Lower leg skin (tissue), 4 donors: ENCODE results near the gene ASAP3. TPM values are rescaled to one million over a fixed set of nuclear protein-coding genes. Genes with fewer than 3 reads are reported as not detected.

Experiments used
- DNase-seq, 2 donors: peaks; one replicate each; pipeline ENCODE4 v3.0.0-alpha.2; 2019; ENCODE audit warnings: low spot score in 2 of 2
- H3K4me3 ChIP-seq: fragments of 200-600 bp; sonication (generic); 2 replicates; pipeline ENCODE4 v1.5.1; 2017; ENCODE audit warnings: mild to moderate bottlenecking, low read depth; ENCODE audit not compliant: poor library complexity, severe bottlenecking
- POLR2A ChIP-seq, 2 donors: fragments of 450-650 bp; IDR thresholded peaks; one replicate each; pipeline ENCODE4 v1.6.1; 2016 to 2017; ENCODE audit warnings: antibody characterized with exemption in 2 of 2, mild to moderate bottlenecking in 1 of 2, moderate library complexity in 1 of 2
- WGBS, 2 donors: methylation state at CpG; one replicate each; pipeline ENCODE4 v1.1.5; 2018; 5-methylcytosine and 5-hydroxymethylcytosine counted together
- intact Hi-C: fragments of 100-400 bp; cut with DNase I; formaldehyde crosslinking; loops from one replicate; pipeline ENCODE4 v1.15.0; 2023; ENCODE audit warnings: low total_unique reads
- total RNA-seq, 4 donors: library from RNA; depleted of rRNA; stranded (reverse); fragments of >200 nt; gene quantifications; one replicate each; pipeline ENCODE4 v1.1.0, GENCODE V29; 2016
- TF ChIP-seq, protein P1 (sequence below), 3 donors: fragments of 450-650 bp; IDR thresholded peaks; one replicate each; pipeline ENCODE4 v1.5.1; 2016; ENCODE audit warnings: antibody characterized with exemption in 3 of 3, mild to moderate bottlenecking in 3 of 3, moderate library complexity in 2 of 3

Gene ASAP3
- total RNA-seq, 4 donors from 2014 or later: 103 to 114 (median 108) TPM

DNA sequence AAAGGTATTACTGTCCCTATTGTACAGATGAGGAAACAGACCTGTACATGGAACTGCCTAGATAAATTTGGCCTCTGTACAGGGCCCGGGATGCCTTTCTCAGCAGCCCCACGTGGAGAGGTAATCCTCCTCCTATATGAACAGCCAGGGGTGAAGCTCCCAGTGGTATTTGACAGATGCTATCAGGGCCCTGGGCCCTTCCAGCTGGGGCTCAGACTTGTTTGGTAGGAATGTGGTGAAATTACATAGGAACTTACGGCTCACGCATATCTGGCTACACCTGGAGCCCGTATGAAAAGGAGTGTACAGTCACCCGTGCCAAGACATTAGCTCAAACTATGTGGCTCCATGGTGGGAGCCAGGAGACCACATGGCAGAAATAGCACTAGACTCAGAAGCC, 34.7 kb downstream of the ASAP3 start:
- 45 to 50% methylated on average over 6 of the region's 6 CpGs for WGBS, 2 donors
- DNase-seq: no peak
- TF ChIP-seq, protein P1, sequence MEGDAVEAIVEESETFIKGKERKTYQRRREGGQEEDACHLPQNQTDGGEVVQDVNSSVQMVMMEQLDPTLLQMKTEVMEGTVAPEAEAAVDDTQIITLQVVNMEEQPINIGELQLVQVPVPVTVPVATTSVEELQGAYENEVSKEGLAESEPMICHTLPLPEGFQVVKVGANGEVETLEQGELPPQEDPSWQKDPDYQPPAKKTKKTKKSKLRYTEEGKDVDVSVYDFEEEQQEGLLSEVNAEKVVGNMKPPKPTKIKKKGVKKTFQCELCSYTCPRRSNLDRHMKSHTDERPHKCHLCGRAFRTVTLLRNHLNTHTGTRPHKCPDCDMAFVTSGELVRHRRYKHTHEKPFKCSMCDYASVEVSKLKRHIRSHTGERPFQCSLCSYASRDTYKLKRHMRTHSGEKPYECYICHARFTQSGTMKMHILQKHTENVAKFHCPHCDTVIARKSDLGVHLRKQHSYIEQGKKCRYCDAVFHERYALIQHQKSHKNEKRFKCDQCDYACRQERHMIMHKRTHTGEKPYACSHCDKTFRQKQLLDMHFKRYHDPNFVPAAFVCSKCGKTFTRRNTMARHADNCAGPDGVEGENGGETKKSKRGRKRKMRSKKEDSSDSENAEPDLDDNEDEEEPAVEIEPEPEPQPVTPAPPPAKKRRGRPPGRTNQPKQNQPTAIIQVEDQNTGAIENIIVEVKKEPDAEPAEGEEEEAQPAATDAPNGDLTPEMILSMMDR (IDR thresholded peaks at IDR 0.05): no peak
- TF ChIP-seq POLR2A (IDR thresholded peaks at IDR 0.05): no peak
- intact Hi-C loops: no loop called here
- no peak overlapping the region for H3K4me3 ChIP-seq

DNA sequence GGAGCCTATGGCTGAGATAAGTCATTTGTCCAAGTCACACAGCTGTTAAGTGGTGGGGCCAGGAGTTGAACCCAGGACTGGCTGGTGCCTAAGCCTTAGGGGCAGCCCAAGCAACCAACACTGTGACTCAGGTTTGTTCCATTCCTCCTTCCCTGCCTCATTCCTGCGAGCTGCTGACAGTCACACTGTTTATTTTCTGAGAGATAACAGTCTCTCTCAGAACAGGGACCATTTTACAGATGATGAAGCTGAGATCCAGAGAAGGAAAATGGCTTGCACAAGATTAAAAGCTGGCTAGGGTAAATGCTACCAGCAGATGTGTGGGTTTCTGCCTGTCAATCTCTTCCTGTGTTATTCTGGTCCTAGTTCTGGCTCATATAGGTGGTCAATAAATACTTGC, 35.1 kb downstream of the ASAP3 start:
- 73 to 86% methylated on average over 1 of the region's 1 CpG for WGBS, 2 donors
- no peak overlapping the region for H3K4me3 ChIP-seq
- intact Hi-C loops: no loop called here
- TF ChIP-seq, protein P1 (IDR thresholded peaks at IDR 0.05): no peak
- TF ChIP-seq POLR2A (IDR thresholded peaks at IDR 0.05): no peak
- DNase-seq: no peak

DNA sequence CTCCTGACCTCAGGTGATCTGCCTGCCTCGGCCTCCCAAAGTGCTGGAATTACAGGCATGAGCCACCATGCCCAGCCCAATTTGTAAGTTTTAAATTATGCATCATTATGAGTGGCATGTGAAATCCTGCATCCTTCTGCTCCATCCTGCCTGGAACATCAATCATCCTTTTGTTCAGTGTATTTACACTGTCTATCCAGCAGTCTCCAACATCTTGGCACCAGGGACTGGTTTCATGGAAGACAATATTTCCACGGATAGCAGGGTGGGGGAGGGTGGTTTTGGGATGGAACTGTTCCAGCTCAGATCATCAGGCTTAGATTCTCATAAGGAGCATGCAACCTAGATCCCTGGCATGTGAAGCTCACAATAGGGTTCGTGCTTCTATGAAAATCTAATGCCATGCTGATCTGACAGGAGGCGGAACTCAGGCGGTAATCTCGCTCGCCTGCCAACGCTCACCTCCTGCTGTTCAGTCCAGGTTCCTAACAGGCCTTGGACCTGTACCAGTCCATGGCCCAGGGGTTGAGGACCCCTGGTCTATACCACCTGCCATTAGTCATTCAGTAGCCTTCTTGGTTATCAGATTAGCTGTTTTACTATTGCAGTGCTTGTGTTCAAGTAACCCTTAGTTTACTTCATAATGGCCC, 37.2 kb downstream of the ASAP3 start:
- intact Hi-C loops: no loop called here
- no peak for DNase-seq
- TF ChIP-seq POLR2A (IDR thresholded peaks at IDR 0.05): no peak
- TF ChIP-seq, protein P1 (IDR thresholded peaks at IDR 0.05): no peak
- WGBS, 2 donors: 51 to 64% methylated on average over 8 of the region's 8 CpGs
- no peak overlapping the region for H3K4me3 ChIP-seq

DNA sequence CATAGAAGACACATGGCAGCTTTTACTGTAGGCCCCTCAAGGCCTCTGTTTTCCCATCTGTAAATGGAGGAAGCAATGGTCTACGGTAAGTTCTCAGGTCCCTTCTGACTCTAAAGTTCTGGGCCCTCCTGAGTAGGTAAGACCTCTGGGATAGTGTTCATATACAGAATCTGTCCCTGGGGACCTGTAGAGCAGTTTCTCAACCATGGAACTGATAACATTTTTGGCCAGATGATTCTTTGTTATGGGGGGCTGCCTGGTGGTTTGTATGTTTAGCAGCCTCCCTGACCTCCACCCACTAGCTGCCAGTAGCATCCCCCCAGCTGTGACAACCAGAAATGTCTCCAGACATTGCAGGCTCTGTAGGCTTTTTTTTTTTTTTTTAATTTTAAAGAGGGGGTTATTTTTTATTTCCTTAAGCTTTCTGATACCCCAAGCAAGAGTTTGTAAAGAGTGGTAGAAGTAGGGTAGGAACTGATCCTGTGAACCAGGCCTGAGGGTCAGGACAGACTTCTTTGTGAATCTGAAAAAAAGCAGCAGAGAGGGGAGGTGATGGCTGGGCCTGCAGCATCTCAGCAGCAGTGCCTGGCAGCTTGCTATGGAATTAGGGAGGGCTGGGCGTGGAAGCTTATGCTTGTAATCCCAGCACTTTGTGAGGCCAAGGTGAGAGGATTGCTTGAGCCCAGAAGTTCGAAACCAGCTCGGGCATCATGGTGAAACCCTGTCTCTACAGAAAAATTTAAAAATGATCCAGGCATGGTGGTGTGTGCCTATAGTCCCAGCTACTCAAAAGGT, 39.2 kb downstream of the ASAP3 start:
- no peak for TF ChIP-seq POLR2A (IDR thresholded peaks at IDR 0.05)
- TF ChIP-seq, protein P1 (IDR thresholded peaks at IDR 0.05): no peak
- no peak for DNase-seq
- intact Hi-C loops: no loop called here
- WGBS, 2 donors: 51 to 60% methylated on average over 4 of the region's 4 CpGs
- H3K4me3 ChIP-seq: no peak overlapping the region

DNA sequence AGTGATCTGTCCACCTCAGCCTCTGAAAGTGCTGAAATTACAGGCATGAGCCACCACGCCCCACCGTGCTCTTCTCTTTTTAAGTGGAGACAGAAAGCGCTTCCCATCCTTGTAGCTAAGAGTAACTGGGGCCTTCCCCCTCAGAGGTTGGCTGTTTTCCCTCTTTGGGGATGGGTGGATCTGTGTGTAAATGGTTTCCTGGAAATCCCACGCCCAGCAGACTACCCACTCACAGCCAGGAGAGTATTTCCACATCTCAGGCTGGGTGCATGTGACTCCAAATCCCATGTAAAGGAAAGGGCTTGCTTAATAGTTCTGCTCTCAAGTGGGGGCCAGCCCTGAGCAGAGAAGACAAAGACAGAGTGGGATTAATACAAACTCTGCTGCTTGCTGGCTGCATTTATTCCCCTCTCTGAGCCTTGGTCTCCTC, 39.9 kb downstream of the ASAP3 start:
- TF ChIP-seq POLR2A (IDR thresholded peaks at IDR 0.05): no peak
- TF ChIP-seq, protein P1 (IDR thresholded peaks at IDR 0.05): no peak
- WGBS, 2 donors: 21 to 40% methylated on average over 4 of the region's 4 CpGs
- no peak overlapping the region for H3K4me3 ChIP-seq
- intact Hi-C loops: no loop called here
- peak; percentile 94 to 97 for DNase-seq
